Measurements from ENCODE around the gene ZYX.
"Not testable (repeated sequence)": the region's sequence is repeated elsewhere in the genome, so short reads cannot be mapped to it uniquely, and the experiment has no call there.

Gene ZYX

GRCh38 chr7:143385891-143386781, 5.0 kb downstream of the ZYX start:
- DNase-seq (ENCODE audit: low read depth): no peak

- no peak for DNase-seq (ENCODE audit: low read depth)
Measured at GRCh38 chr7:143387156-143387975, 6.2 kb downstream of the ZYX start.

GRCh38 chr7:143388051-143388450, 6.9 kb downstream of the ZYX start:
- DNase-seq (ENCODE audit: low read depth): no peak

- DNase-seq (ENCODE audit: low read depth): no peak
Measured at GRCh38 chr7:143388491-143389101, 7.5 kb downstream of the ZYX start.

- DNase-seq (ENCODE audit: low read depth): no peak
Measured at GRCh38 chr7:143389316-143390103, 8.4 kb downstream of the ZYX start.

- no peak for DNase-seq (ENCODE audit: low read depth)
Measured at GRCh38 chr7:143390104-143390772, 9.1 kb downstream of the ZYX start.

GRCh38 chr7:143390773-143391317, 9.7 kb downstream of the ZYX start:
- no peak for DNase-seq (ENCODE audit: low read depth)

GRCh38 chr7:143391462-143392404, 10.6 kb downstream of the ZYX start:
- DNase-seq (ENCODE audit: low read depth): no peak

- not testable (repeated sequence) for DNase-seq (ENCODE audit: low read depth)
Measured at GRCh38 chr7:143392427-143392826, 11.3 kb downstream of the ZYX start.

GRCh38 chr7:143392875-143393266, 11.7 kb downstream of the ZYX start:
- no peak for DNase-seq (ENCODE audit: low read depth)

GRCh38 chr7:143393267-143394041, 12.3 kb downstream of the ZYX start:
- no peak for DNase-seq (ENCODE audit: low read depth)

- DNase-seq (ENCODE audit: low read depth): no peak
Measured at GRCh38 chr7:143394068-143394467, 12.9 kb downstream of the ZYX start.

GRCh38 chr7:143394777-143395176, 13.6 kb downstream of the ZYX start:
- no peak for DNase-seq (ENCODE audit: low read depth)

- no peak for DNase-seq (ENCODE audit: low read depth)
Measured at GRCh38 chr7:143395187-143396149, 14.3 kb downstream of the ZYX start.

GRCh38 chr7:143396182-143396581, 15.0 kb downstream of the ZYX start:
- no peak for DNase-seq (ENCODE audit: low read depth)

GRCh38 chr7:143396625-143397556, 15.7 kb downstream of the ZYX start:
- no peak for DNase-seq (ENCODE audit: low read depth)

Measured in stimulated activated CD8-positive, alpha-beta memory T cell treated with anti-CD3 and anti-CD28 coated beads, Interleukin-12 subunit alpha, Interleukin-12 subunit beta, amount 100 ng/mL, for 1 hour (primary cell).